Measurements from ENCODE around the gene FAM43A.

FAM43A gene, protein sequence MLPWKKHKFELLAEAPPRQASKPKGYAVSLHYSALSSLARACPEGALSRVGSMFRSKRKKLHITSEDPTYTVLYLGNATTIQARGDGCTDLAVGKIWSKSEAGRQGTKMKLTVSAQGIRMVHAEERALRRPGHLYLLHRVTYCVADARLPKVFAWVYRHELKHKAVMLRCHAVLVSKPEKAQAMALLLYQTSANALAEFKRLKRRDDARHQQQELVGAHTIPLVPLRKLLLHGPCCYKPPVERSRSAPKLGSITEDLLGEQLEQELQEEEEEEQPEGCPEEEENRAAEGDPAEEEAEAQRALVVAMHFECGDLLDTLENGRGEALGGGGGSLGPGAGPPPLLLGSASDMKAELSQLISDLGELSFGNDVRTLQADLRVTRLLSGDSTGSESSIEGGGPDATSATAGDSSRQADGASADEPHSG

DNA sequence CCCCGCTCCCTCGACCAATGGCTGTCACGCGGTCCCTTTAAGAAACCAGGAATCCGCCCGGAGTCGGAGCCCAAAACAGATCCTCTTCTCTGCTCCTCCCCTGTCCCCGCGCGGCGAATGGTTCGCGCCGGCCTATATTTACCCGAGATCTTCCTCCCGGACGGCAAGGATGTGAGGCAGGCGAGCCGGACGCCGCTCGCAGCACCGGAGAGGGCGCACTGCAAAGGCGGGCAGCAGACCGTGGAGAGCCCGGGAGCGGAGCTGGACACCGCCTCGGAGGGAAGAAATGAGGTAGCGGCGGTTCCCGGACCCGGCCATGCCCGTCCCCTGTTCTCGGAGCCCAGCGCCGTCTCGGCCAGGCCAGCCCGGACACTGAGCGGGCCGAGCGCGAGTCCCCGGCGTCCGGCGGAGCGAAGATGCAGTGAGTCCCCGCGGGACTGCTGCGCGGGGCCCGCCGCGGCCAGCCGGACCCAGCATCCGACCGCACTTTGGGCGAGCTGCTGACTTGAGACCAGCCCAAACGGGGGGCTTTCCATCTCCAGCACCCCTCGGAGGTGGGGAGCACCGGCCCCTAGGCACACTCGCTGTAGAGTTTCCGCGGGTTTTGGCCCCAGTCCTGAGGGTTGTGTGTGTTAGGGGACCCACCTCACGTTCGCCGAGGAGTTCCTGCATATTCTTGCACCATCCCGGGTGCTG lies at the start of gene FAM43A:
TSS of gene FAM43A (plus strand) at position 166 of the 696 bp plus-strand sequence. CDS start 944 bp downstream, outside the sequence.
- TF ChIP-seq, protein P1, sequence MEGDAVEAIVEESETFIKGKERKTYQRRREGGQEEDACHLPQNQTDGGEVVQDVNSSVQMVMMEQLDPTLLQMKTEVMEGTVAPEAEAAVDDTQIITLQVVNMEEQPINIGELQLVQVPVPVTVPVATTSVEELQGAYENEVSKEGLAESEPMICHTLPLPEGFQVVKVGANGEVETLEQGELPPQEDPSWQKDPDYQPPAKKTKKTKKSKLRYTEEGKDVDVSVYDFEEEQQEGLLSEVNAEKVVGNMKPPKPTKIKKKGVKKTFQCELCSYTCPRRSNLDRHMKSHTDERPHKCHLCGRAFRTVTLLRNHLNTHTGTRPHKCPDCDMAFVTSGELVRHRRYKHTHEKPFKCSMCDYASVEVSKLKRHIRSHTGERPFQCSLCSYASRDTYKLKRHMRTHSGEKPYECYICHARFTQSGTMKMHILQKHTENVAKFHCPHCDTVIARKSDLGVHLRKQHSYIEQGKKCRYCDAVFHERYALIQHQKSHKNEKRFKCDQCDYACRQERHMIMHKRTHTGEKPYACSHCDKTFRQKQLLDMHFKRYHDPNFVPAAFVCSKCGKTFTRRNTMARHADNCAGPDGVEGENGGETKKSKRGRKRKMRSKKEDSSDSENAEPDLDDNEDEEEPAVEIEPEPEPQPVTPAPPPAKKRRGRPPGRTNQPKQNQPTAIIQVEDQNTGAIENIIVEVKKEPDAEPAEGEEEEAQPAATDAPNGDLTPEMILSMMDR (conservative IDR thresholded peaks at IDR 0.05; ENCODE audit: low read depth, low read length), result peak; percentile 18
- DNase-seq (ENCODE audit: low read depth), result no peak
- H3K4me3 ChIP-seq (ENCODE audit: low read length), result peak within 1 kb of the TSS; percentile 40

GRCh38 chr3:194637066-194637465 lies 48.6 kb upstream of the FAM43A start:
- no peak for DNase-seq (ENCODE audit: low read depth)
- TF ChIP-seq, protein P1 (conservative IDR thresholded peaks at IDR 0.05; ENCODE audit: low read depth, low read length), result no peak

DNA sequence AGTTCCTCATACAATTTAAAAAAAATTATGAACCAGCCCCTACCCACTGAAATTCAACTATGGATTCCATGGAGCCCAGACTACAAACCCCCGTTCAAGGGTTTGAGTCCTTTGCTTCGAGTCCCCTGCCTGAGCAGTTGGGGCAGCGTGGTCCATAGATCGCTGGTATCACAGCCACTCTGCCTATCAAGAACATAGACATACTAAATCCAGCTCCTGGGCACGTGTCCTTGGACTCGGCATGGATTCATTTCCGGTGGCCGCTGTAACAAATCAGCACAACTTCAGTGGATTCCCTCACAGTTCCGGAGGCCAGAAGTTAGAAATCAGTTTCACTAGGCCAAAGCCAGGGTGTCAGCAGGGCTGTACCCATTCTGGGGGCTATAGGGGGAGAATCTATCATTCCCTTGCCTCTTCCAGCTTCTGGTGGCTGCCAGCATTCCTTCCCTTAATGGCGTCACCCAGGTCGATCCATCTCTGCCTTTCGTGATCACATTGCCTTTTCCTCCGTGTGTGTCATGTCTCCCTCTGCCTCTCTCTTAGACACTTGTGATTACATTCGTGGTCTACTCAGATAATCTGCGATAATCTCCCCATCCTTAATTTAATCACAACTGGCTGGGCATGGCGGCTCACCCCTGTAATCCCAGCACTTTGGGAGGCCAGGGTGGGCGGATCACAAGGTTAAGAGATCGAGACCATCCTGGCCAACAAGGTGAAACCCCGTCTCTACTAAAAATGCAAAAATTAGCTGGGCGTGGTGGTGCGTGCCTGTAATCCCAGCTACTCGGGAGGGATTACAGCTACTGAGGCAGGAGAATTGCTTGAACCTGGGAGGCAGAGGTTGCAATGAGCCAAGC lies 47.9 kb upstream of the FAM43A start:
- no peak for DNase-seq (ENCODE audit: low read depth)

More at GRCh38 chr3:194637066-194637465, 48.6 kb upstream of the FAM43A start:
- H3K4me3 ChIP-seq (ENCODE audit: low read length), result no peak overlapping the region

GRCh38 chr3:194638991-194639605 lies 46.6 kb upstream of the FAM43A start:
- DNase-seq (ENCODE audit: low read depth), result no peak
- TF ChIP-seq, protein P1 (conservative IDR thresholded peaks at IDR 0.05; ENCODE audit: low read depth, low read length), result no peak
- H3K4me3 ChIP-seq (ENCODE audit: low read length), result no peak overlapping the region

More for the DNA sequence above, 47.9 kb upstream of the FAM43A start:
- TF ChIP-seq, protein P1 (conservative IDR thresholded peaks at IDR 0.05; ENCODE audit: low read depth, low read length), result no peak
- no peak overlapping the region for H3K4me3 ChIP-seq (ENCODE audit: low read length)

- DNase-seq (ENCODE audit: low read depth), result no peak
- no peak overlapping the region for H3K4me3 ChIP-seq (ENCODE audit: low read length)
- TF ChIP-seq, protein P1 (conservative IDR thresholded peaks at IDR 0.05; ENCODE audit: low read depth, low read length), result peak; percentile 50
Observed at GRCh38 chr3:194640829-194641228, 44.9 kb upstream of the FAM43A start.

GRCh38 chr3:194642769-194643168 lies 42.9 kb upstream of the FAM43A start:
- H3K4me3 ChIP-seq (ENCODE audit: low read length), result no peak overlapping the region
- DNase-seq (ENCODE audit: low read depth), result no peak
- TF ChIP-seq, protein P1 (conservative IDR thresholded peaks at IDR 0.05; ENCODE audit: low read depth, low read length), result no peak
